Measurements from ENCODE around the gene TOM1L2.

TOM1L2 gene

GRCh38 chr17:17880577-17881196 lies 91.5 kb downstream of the TOM1L2 start:
- Histone ChIP-seq H3K4me3 (replicated peaks; ENCODE audit: insufficient read depth, low read length) (no peak overlapping the region), H3K27me3 (ENCODE audit: insufficient read depth, poor library complexity, severe bottlenecking) (no peaks in the 10 kb centered on the region), H3K27ac (replicated peaks) (no peak overlapping the region)
- no peak for TF ChIP-seq SPI1 (IDR thresholded peaks at IDR 0.05; ENCODE audit: borderline replicate concordance, low read depth)
- TF ChIP-seq, protein P1, sequence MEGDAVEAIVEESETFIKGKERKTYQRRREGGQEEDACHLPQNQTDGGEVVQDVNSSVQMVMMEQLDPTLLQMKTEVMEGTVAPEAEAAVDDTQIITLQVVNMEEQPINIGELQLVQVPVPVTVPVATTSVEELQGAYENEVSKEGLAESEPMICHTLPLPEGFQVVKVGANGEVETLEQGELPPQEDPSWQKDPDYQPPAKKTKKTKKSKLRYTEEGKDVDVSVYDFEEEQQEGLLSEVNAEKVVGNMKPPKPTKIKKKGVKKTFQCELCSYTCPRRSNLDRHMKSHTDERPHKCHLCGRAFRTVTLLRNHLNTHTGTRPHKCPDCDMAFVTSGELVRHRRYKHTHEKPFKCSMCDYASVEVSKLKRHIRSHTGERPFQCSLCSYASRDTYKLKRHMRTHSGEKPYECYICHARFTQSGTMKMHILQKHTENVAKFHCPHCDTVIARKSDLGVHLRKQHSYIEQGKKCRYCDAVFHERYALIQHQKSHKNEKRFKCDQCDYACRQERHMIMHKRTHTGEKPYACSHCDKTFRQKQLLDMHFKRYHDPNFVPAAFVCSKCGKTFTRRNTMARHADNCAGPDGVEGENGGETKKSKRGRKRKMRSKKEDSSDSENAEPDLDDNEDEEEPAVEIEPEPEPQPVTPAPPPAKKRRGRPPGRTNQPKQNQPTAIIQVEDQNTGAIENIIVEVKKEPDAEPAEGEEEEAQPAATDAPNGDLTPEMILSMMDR (IDR thresholded peaks at IDR 0.05; ENCODE audit: insufficient read depth, low read length), result no peak
- TF ChIP-seq, protein P2, sequence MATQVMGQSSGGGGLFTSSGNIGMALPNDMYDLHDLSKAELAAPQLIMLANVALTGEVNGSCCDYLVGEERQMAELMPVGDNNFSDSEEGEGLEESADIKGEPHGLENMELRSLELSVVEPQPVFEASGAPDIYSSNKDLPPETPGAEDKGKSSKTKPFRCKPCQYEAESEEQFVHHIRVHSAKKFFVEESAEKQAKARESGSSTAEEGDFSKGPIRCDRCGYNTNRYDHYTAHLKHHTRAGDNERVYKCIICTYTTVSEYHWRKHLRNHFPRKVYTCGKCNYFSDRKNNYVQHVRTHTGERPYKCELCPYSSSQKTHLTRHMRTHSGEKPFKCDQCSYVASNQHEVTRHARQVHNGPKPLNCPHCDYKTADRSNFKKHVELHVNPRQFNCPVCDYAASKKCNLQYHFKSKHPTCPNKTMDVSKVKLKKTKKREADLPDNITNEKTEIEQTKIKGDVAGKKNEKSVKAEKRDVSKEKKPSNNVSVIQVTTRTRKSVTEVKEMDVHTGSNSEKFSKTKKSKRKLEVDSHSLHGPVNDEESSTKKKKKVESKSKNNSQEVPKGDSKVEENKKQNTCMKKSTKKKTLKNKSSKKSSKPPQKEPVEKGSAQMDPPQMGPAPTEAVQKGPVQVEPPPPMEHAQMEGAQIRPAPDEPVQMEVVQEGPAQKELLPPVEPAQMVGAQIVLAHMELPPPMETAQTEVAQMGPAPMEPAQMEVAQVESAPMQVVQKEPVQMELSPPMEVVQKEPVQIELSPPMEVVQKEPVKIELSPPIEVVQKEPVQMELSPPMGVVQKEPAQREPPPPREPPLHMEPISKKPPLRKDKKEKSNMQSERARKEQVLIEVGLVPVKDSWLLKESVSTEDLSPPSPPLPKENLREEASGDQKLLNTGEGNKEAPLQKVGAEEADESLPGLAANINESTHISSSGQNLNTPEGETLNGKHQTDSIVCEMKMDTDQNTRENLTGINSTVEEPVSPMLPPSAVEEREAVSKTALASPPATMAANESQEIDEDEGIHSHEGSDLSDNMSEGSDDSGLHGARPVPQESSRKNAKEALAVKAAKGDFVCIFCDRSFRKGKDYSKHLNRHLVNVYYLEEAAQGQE (IDR thresholded peaks at IDR 0.05; ENCODE audit: insufficient replicate concordance, low read depth), result no peak
- no peak for TF ChIP-seq GABPA (IDR thresholded peaks at IDR 0.05; ENCODE audit: low read depth)
- TF ChIP-seq POLR2AphosphoS5 (IDR thresholded peaks at IDR 0.05; ENCODE audit: low read depth), result no peak
- DNase-seq (ENCODE audit: low read depth in 1 of 2, low spot score in 1 of 2), result no peak

GRCh38 chr17:17877529-17878358 lies 94.5 kb downstream of the TOM1L2 start:
- DNase-seq (ENCODE audit: low read depth in 1 of 2, low spot score in 1 of 2), result no peak
- Histone ChIP-seq H3K27ac (replicated peaks) (no peak overlapping the region), H3K4me3 (replicated peaks; ENCODE audit: insufficient read depth, low read length) (no peak overlapping the region), H3K27me3 (ENCODE audit: insufficient read depth, poor library complexity, severe bottlenecking) (no peaks in the 10 kb centered on the region)
- TF ChIP-seq SPI1 (IDR thresholded peaks at IDR 0.05; ENCODE audit: borderline replicate concordance, low read depth) (no peak), POLR2AphosphoS5 (IDR thresholded peaks at IDR 0.05; ENCODE audit: low read depth) (no peak), GABPA (IDR thresholded peaks at IDR 0.05; ENCODE audit: low read depth) (no peak)
- TF ChIP-seq, protein P2 (IDR thresholded peaks at IDR 0.05; ENCODE audit: insufficient replicate concordance, low read depth), result no peak
- TF ChIP-seq, protein P1 (IDR thresholded peaks at IDR 0.05; ENCODE audit: insufficient read depth, low read length), result no peak

DNA sequence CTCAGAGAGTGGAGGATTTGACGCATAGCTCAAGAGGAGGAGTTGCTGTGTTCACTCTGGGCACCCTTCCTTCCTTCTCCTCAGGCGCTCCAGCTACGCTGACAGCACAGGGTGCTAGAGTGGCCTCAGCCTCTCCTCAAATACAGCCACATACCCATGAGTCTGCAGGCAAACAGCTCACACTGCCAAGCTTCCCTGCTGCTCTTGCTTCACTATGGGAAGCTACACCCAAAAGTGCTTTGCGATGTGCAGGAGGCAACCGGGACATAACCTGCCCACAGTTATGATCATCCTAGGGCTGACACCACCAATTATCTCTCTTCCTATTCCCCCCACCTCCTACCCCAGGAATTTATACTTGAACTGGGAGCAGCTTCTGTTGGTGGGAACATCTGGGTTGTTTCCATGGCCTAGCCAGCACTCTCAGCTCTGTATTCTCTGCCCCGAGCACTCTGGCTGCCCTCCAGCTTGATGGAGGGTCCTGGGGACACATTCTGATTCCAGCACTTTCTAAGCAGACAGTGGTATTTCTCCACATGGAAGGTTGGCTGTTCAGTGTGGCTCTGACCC lies 95.2 kb downstream of the TOM1L2 start:
- H3K27ac ChIP-seq (replicated peaks), result no peak overlapping the region
- DNase-seq (ENCODE audit: low read depth in 1 of 2, low spot score in 1 of 2), result no peak
- no peak for TF ChIP-seq GABPA (IDR thresholded peaks at IDR 0.05; ENCODE audit: low read depth)
- TF ChIP-seq, protein P1 (IDR thresholded peaks at IDR 0.05; ENCODE audit: insufficient read depth, low read length), result no peak
- TF ChIP-seq SPI1 (IDR thresholded peaks at IDR 0.05; ENCODE audit: borderline replicate concordance, low read depth), result no peak
- no peak for TF ChIP-seq POLR2AphosphoS5 (IDR thresholded peaks at IDR 0.05; ENCODE audit: low read depth)
- TF ChIP-seq, protein P2 (IDR thresholded peaks at IDR 0.05; ENCODE audit: insufficient replicate concordance, low read depth), result no peak
- H3K27me3 ChIP-seq (ENCODE audit: insufficient read depth, poor library complexity, severe bottlenecking), result no peaks in the 10 kb centered on the region
- H3K4me3 ChIP-seq (replicated peaks; ENCODE audit: insufficient read depth, low read length), result no peak overlapping the region
